ENCODE results near the gene ADGRL3.

DNA sequence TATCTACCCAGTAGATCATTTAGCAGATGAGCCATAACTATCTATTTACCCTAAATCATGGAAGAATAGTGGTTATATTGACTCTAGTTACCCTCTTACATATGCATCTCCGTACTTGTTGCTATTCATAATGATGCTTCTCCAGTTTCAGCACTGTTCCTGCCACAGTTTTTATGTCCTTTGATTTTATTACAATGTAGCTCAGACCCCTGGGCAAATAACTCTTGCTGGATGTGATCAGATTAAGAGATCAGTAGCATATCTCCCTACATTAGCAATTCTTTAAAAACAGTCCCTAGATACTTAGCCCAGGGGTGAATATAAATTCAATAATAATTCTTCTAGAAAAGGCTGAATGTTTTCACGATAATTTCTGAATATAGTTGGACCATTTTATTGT is 696.5 kb downstream of the ADGRL3 start:
- TF ChIP-seq, protein P1, sequence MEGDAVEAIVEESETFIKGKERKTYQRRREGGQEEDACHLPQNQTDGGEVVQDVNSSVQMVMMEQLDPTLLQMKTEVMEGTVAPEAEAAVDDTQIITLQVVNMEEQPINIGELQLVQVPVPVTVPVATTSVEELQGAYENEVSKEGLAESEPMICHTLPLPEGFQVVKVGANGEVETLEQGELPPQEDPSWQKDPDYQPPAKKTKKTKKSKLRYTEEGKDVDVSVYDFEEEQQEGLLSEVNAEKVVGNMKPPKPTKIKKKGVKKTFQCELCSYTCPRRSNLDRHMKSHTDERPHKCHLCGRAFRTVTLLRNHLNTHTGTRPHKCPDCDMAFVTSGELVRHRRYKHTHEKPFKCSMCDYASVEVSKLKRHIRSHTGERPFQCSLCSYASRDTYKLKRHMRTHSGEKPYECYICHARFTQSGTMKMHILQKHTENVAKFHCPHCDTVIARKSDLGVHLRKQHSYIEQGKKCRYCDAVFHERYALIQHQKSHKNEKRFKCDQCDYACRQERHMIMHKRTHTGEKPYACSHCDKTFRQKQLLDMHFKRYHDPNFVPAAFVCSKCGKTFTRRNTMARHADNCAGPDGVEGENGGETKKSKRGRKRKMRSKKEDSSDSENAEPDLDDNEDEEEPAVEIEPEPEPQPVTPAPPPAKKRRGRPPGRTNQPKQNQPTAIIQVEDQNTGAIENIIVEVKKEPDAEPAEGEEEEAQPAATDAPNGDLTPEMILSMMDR (IDR thresholded peaks at IDR 0.05) = no peak
- TF ChIP-seq POLR2A (IDR thresholded peaks at IDR 0.05) = no peak

All from suprapubic skin (tissue), 3 donors.